KMS-11 (cell line): Measurements from ENCODE around the gene KCNAB1.

Experiments used
- H2AFZ ChIP-seq: fragments of 200-600 bp; sonication (generic); 2 replicates; pipeline ENCODE4 v1.6.1; 2016; ENCODE audit warnings: antibody characterized with exemption, mixed run types, low read depth
- H3K27ac ChIP-seq: fragments of 200-600 bp; sonication (generic); 2 replicates; pipeline ENCODE4 v1.6.1; 2016; ENCODE audit warnings: mild to moderate bottlenecking, mixed run types
- H3K27me3 ChIP-seq: fragments of 200-600 bp; sonication (generic); 2 replicates; pipeline ENCODE4 v1.6.1; 2017; ENCODE audit warnings: mild to moderate bottlenecking, low read depth, mixed run types, moderate library complexity; ENCODE audit not compliant: insufficient read depth
- H3K36me3 ChIP-seq: fragments of 200-600 bp; sonication (generic); 2 replicates; pipeline ENCODE4 v1.6.1; 2017; ENCODE audit warnings: mild to moderate bottlenecking, mixed run types; ENCODE audit not compliant: insufficient read depth
- H3K4me1 ChIP-seq: fragments of 200-600 bp; sonication (generic); 2 replicates; pipeline ENCODE4 v1.6.1; 2016; ENCODE audit warnings: mild to moderate bottlenecking, low read depth, mixed run types; ENCODE audit not compliant: poor library complexity, severe bottlenecking
- H3K4me2 ChIP-seq: fragments of 200-600 bp; sonication (generic); 2 replicates; pipeline ENCODE4 v1.7.0; 2016; ENCODE audit warnings: mild to moderate bottlenecking, mixed run types
- H3K4me3 ChIP-seq: fragments of 200-600 bp; sonication (generic); IDR thresholded peaks from 2 replicates; pipeline ENCODE4 v1.6.1; 2017; ENCODE audit warnings: low read depth, low read length, mixed read lengths; ENCODE audit not compliant: insufficient read depth
- H3K79me2 ChIP-seq: fragments of 200-600 bp; sonication (generic); 2 replicates; pipeline ENCODE4 v1.6.1; 2016; ENCODE audit warnings: low read depth, mixed run types; ENCODE audit not compliant: insufficient read depth
- H3K9ac ChIP-seq: fragments of 200-600 bp; sonication (generic); 2 replicates; pipeline ENCODE4 v1.6.1; 2016; ENCODE audit warnings: mild to moderate bottlenecking, mixed run types
- H4K20me1 ChIP-seq: fragments of 200-600 bp; sonication (generic); 2 replicates; pipeline ENCODE4 v1.6.1; 2016; ENCODE audit warnings: mild to moderate bottlenecking, mixed run types; ENCODE audit not compliant: insufficient read depth
- TF ChIP-seq, protein P1 (sequence below): fragments of 200-600 bp; sonication (generic); conservative IDR thresholded peaks from 2 replicates; pipeline ENCODE4 v1.6.1; 2017; ENCODE audit warnings: low read depth, mild to moderate bottlenecking, antibody characterized with exemption, low read length, moderate library complexity, mixed read lengths

Gene KCNAB1

GRCh38 chr3:156552973-156553372 is 432.6 kb downstream of the KCNAB1 start:
- Histone ChIP-seq H3K27me3 (no peaks in the 10 kb centered on the region), H3K9ac (peak overlapping the region; percentile 94; the same call in 1 of the 2 replicates), H4K20me1 (no peaks in the 10 kb centered on the region), H2AFZ (no peak overlapping the region), H3K79me2 (peaks cover 68% of the 10 kb centered on the region), H3K4me1 (peaks cover 53% of the 10 kb centered on the region), H3K27ac (no peak overlapping the region), H3K4me3 (no peak overlapping the region), H3K36me3 (peaks cover 14% of the 10 kb centered on the region; the same call in 1 of the 2 replicates), H3K4me2 (peak overlapping the region; percentile 92)
- TF ChIP-seq, protein P1, sequence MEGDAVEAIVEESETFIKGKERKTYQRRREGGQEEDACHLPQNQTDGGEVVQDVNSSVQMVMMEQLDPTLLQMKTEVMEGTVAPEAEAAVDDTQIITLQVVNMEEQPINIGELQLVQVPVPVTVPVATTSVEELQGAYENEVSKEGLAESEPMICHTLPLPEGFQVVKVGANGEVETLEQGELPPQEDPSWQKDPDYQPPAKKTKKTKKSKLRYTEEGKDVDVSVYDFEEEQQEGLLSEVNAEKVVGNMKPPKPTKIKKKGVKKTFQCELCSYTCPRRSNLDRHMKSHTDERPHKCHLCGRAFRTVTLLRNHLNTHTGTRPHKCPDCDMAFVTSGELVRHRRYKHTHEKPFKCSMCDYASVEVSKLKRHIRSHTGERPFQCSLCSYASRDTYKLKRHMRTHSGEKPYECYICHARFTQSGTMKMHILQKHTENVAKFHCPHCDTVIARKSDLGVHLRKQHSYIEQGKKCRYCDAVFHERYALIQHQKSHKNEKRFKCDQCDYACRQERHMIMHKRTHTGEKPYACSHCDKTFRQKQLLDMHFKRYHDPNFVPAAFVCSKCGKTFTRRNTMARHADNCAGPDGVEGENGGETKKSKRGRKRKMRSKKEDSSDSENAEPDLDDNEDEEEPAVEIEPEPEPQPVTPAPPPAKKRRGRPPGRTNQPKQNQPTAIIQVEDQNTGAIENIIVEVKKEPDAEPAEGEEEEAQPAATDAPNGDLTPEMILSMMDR = no peak

DNA sequence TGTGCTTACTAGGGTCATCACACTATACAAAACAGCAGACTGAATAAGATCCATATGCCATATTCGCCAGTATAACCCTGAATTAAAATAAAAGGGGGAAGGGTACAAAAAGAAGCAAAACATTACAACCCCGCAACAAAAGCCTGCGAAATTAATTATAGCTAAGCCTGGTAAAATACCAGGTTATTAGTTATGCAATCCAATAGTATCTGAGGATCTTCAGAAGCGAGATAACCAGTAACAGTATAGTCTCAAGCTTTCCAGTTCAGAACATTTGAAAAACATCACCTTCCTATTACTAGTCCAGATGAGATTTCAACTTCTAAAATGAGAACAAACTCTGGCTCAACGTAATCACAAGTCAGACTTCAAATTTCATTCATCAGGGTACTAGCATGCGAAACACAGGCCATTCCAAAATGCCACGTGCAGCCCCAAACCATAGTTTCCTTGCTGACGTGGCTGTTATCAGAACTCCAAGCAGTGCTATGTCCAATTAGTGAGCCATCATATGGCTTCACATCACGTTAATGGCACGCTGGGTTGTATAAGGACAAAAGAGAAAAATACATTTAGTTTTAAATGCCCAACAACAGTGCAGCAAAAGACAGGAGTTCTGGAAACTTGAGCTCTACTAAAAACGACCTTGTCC is 433.5 kb downstream of the KCNAB1 start:
- Histone ChIP-seq H2AFZ (no peak overlapping the region; the same call in 1 of the 2 replicates), H4K20me1 (no peaks in the 10 kb centered on the region), H3K4me3 (peak overlapping the region; percentile 95), H3K4me1 (peaks cover 45% of the 10 kb centered on the region), H3K27ac (peak overlapping the region; percentile 75), H3K27me3 (no peaks in the 10 kb centered on the region), H3K4me2 (peak overlapping the region; percentile 92), H3K9ac (peak overlapping the region; percentile 94), H3K36me3 (peaks cover 14% of the 10 kb centered on the region; the same call in 1 of the 2 replicates), H3K79me2 (peaks cover 61% of the 10 kb centered on the region)
- TF ChIP-seq, protein P1 = no peak

- Histone ChIP-seq H3K27ac (peak overlapping the region; percentile 75), H3K4me2 (peak overlapping the region; percentile 92), H3K27me3 (no peaks in the 10 kb centered on the region), H3K9ac (peak overlapping the region; percentile 94), H3K4me3 (peak overlapping the region; percentile 95), H4K20me1 (no peaks in the 10 kb centered on the region), H2AFZ (peak overlapping the region; percentile 80), H3K36me3 (peaks cover 9% of the 10 kb centered on the region; the same call in 1 of the 2 replicates), H3K79me2 (peaks cover 54% of the 10 kb centered on the region), H3K4me1 (peaks cover 40% of the 10 kb centered on the region)
- TF ChIP-seq, protein P1 = no peak
Observed at GRCh38 chr3:156554515-156554841, 434.1 kb downstream of the KCNAB1 start.

GRCh38 chr3:156554842-156555687 is 434.7 kb downstream of the KCNAB1 start, which contains the start of gene SSR3:
SSR3 (minus strand) TSS chr3:156555117; CDS start chr3:156555089, 28 bp downstream.
- Histone ChIP-seq H4K20me1 (no peaks in the 10 kb centered on the region), H3K4me2 (peak within 1 kb of the TSS; percentile 92), H3K27ac (peak within 1 kb of the TSS; percentile 75), H3K36me3 (peaks cover 9% of the 10 kb centered on the region; the same call in 1 of the 2 replicates), H3K4me1 (peaks cover 34% of the 10 kb centered on the region), H2AFZ (peak within 1 kb of the TSS; percentile 80), H3K27me3 (no peaks in the 10 kb centered on the region), H3K79me2 (peaks cover 49% of the 10 kb centered on the region), H3K9ac (peak within 1 kb of the TSS; percentile 94), H3K4me3 (peak within 1 kb of the TSS; percentile 95)
- TF ChIP-seq, protein P1 = no peak
